ENCODE results near the gene BLID. TPM values are rescaled to one million over a fixed set of nuclear protein-coding genes. Genes with fewer than 3 reads are reported as not detected.

The BLID gene
- polyA plus RNA-seq, 4 donors = not detected

DNA sequence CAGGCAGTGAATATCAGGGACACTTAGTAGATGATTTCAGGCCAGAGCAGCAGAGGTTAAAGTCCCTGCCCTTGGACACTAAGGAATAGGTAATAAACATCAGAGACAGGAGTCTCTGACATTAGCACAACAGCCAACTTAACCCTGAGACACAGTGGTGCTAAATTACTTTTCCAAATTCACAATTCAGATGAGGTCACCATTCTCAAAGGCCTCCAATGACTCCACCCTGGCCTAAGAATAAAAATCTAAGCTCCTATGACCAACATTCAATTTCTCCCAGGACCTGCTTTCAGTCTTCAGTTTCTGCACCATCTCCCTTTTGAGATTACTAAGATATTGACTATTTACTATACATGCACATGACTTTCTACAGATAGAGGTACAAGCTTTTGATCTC, 42.0 kb downstream of the BLID start:
- Histone ChIP-seq H3K36me3 (ENCODE audit: control insufficient read depth in 3 of 3, insufficient read depth in 2 of 3, low read depth in 1 of 3, low read length in 3 of 3) (no peaks in the 10 kb centered on the region), H3K27ac (ENCODE audit: low read depth in 1 of 3, low read length in 2 of 3) (no peak overlapping the region), H3K27me3 (ENCODE audit: control insufficient read depth in 3 of 3, insufficient read depth in 3 of 3, low read length in 3 of 3) (no peaks in the 10 kb centered on the region), H3K4me1 (ENCODE audit: control insufficient read depth in 3 of 3, insufficient read depth in 2 of 3, low read depth in 1 of 3, low read length in 2 of 3) (no peaks in the 10 kb centered on the region), H3K9me3 (ENCODE audit: control insufficient read depth in 2 of 2, insufficient read depth in 1 of 2, low read depth in 1 of 2, low read length in 1 of 2) (no peaks in the 10 kb centered on the region), H3K4me3 (ENCODE audit: low read depth in 1 of 3, low read length in 3 of 3) (no peak overlapping the region)
- DNase-seq (no peak), FAIRE-seq (no peak)

DNA sequence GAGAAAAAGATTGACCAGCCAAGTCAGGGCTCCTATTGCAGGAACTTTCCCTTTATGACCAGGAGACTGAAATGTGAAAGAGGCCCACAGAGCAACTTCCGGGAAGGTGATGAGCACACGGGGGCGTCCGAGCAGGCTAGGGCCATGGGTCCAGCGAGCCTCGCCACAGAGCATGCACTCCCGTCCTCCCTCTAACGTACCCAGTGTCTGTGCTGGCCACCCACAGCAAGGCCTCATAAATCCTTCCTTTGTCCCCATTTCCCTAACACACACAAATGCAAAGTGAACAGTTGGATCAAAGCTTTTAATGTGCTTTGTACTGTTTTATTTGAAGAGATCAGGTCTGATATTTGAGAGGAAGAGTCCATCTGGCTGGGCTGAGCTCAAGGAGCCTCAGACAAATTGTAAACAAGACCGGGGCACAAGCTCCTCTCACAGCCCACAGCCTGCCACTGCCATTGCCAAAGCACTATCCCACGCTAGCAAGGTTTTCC, 44.3 kb downstream of the BLID start:
- FAIRE-seq = no peak
- WGBS, 3 donors = 78 to 79% (median 78%) methylated on average over 10 of the region's 10 CpGs
- Histone ChIP-seq H3K27ac (ENCODE audit: low read depth in 1 of 3, low read length in 2 of 3) (no peak overlapping the region), H3K36me3 (ENCODE audit: control insufficient read depth in 3 of 3, insufficient read depth in 2 of 3, low read depth in 1 of 3, low read length in 3 of 3) (no peaks in the 10 kb centered on the region), H3K9me3 (ENCODE audit: control insufficient read depth in 2 of 2, insufficient read depth in 1 of 2, low read depth in 1 of 2, low read length in 1 of 2) (no peaks in the 10 kb centered on the region), H3K4me3 (ENCODE audit: low read depth in 1 of 3, low read length in 3 of 3) (no peak overlapping the region), H3K27me3 (ENCODE audit: control insufficient read depth in 3 of 3, insufficient read depth in 3 of 3, low read length in 3 of 3) (no peaks in the 10 kb centered on the region), H3K4me1 (ENCODE audit: control insufficient read depth in 3 of 3, insufficient read depth in 2 of 3, low read depth in 1 of 3, low read length in 2 of 3) (no peaks in the 10 kb centered on the region)
- DNase-seq = no peak

DNA sequence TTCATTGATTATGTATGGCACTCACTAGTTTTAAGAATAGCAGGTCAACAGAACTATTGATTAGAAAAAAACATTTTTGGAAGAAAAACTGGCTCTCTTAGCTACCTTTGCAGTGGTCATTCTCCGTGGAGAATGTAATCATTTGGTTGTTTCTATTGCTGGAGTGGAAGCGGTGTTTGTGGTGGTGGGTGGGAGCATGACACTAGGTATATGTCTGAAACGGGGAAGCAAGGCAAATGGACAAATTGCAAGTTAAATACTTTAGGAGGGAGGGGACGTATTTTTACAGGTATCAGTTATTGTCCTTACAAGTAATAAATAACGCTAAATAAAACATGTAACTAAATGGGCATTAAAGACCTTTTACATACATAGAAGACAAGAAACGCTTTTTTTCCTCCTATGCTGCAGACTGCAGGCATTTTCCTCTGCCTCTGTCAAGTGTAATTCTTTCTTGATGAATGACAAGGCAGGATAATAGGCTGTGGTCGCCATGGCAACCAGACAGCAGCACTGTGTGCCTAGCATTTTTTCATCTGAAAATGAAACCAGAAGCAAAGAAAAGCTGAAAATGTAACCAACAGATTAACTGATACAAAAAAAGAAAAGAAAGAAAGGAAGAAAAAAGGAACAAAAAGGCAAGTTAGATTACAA, 46.2 kb downstream of the BLID start:
- Histone ChIP-seq H3K36me3 (ENCODE audit: control insufficient read depth in 3 of 3, insufficient read depth in 2 of 3, low read depth in 1 of 3, low read length in 3 of 3) (no peaks in the 10 kb centered on the region), H3K9me3 (ENCODE audit: control insufficient read depth in 2 of 2, insufficient read depth in 1 of 2, low read depth in 1 of 2, low read length in 1 of 2) (no peaks in the 10 kb centered on the region), H3K4me3 (ENCODE audit: low read depth in 1 of 3, low read length in 3 of 3) (no peak overlapping the region), H3K27ac (ENCODE audit: low read depth in 1 of 3, low read length in 2 of 3) (no peak overlapping the region), H3K4me1 (ENCODE audit: control insufficient read depth in 3 of 3, insufficient read depth in 2 of 3, low read depth in 1 of 3, low read length in 2 of 3) (no peaks in the 10 kb centered on the region), H3K27me3 (ENCODE audit: control insufficient read depth in 3 of 3, insufficient read depth in 3 of 3, low read length in 3 of 3) (no peaks in the 10 kb centered on the region)
- FAIRE-seq (no peak), DNase-seq (peak in 1 of 2 donors; percentile 42)
- 30 to 33% (median 31%) methylated on average over 7 of the region's 7 CpGs for WGBS, 3 donors

DNA sequence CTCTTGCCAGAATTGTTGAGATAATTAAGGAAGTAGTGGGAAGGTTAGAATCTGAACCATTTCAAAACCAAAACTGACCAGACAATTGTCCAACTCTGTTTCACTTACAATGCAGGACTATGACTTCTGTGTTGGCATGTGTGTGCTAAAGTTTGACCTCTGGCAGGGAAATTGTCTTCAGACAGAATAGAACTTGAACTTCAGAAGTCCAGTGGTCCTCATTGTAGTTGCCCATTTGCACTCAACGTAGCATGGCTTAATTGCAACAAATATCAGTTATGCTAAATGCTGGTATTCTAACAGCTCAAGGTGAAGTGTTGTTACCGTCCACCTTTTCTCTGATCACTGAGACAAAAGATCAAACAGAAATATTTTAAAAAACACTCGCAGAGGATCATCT, 47.2 kb downstream of the BLID start:
- Histone ChIP-seq H3K9me3 (ENCODE audit: control insufficient read depth in 2 of 2, insufficient read depth in 1 of 2, low read depth in 1 of 2, low read length in 1 of 2) (no peaks in the 10 kb centered on the region), H3K27me3 (ENCODE audit: control insufficient read depth in 3 of 3, insufficient read depth in 3 of 3, low read length in 3 of 3) (no peaks in the 10 kb centered on the region), H3K4me3 (ENCODE audit: low read depth in 1 of 3, low read length in 3 of 3) (no peak overlapping the region), H3K4me1 (ENCODE audit: control insufficient read depth in 3 of 3, insufficient read depth in 2 of 3, low read depth in 1 of 3, low read length in 2 of 3) (no peaks in the 10 kb centered on the region), H3K36me3 (ENCODE audit: control insufficient read depth in 3 of 3, insufficient read depth in 2 of 3, low read depth in 1 of 3, low read length in 3 of 3) (no peaks in the 10 kb centered on the region), H3K27ac (ENCODE audit: low read depth in 1 of 3, low read length in 2 of 3) (no peak overlapping the region)
- DNase-seq (no peak), FAIRE-seq (no peak)
- WGBS, 3 donors = 75 to 81% (median 75%) methylated on average over 3 of the region's 3 CpGs

DNA sequence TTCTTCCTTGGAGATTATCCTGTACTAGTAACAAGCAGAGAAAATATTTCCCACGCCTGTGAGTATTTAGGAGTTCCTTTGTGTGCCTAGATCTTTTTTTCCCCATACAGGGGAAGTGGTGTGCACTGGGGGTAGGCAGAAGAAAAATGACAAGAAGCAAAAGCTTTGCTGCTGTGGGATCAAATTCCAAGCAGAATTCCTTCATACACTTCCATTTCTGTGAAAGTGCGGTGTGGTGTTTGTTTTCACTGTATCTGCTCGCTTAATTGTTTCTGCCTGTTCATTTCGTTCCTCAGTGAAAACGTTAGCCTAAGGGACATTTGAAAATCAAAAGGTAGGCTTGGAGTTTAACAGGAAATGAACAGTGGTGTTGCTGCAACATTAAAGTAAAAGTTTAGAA, 47.9 kb downstream of the BLID start:
- WGBS, 3 donors = 26 to 32% (median 28%) methylated on average over 5 of the region's 5 CpGs
- Histone ChIP-seq H3K36me3 (ENCODE audit: control insufficient read depth in 3 of 3, insufficient read depth in 2 of 3, low read depth in 1 of 3, low read length in 3 of 3) (no peaks in the 10 kb centered on the region), H3K9me3 (ENCODE audit: control insufficient read depth in 2 of 2, insufficient read depth in 1 of 2, low read depth in 1 of 2, low read length in 1 of 2) (no peaks in the 10 kb centered on the region), H3K4me3 (ENCODE audit: low read depth in 1 of 3, low read length in 3 of 3) (no peak overlapping the region), H3K27me3 (ENCODE audit: control insufficient read depth in 3 of 3, insufficient read depth in 3 of 3, low read length in 3 of 3) (no peaks in the 10 kb centered on the region), H3K4me1 (ENCODE audit: control insufficient read depth in 3 of 3, insufficient read depth in 2 of 3, low read depth in 1 of 3, low read length in 2 of 3) (no peaks in the 10 kb centered on the region), H3K27ac (ENCODE audit: low read depth in 1 of 3, low read length in 2 of 3) (no peak overlapping the region)
- FAIRE-seq = no peak
- DNase-seq = no peak
